Measurements from ENCODE around the gene MSLN.

DNA sequence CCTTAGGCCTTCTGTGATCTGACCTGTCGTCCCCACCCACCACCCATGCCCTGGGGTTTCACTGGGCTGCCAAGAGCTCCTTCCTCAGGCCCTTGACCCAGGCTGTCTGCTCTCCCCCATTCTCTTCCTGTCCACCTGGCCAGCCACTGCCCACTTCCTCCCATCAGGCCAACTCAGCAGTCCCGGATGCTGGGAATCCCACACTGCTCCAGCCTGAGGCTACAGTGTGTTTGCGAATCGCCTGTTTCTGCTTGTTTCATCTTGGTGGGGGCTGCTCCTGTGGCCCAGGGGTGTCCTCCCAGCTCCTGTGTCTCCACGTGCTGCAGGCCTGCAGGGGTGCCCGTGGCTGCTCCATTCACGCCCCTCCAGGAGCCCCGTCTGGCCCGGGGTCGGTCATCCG, 46.5 kb upstream of the MSLN start:
- TF ChIP-seq POLR2A (IDR thresholded peaks at IDR 0.05; ENCODE audit: low read depth) (no peak), CTCF (IDR thresholded peaks at IDR 0.05) (no peak)

Data from esophagus muscularis mucosa (tissue), 3 donors.